Measurements from ENCODE around the gene CSHL1.
"Not testable (repeated sequence)": the region's sequence is repeated elsewhere in the genome, so short reads cannot be mapped to it uniquely, and the experiment has no call there.

CSHL1 gene

GRCh38 chr17:63881935-63882601 is 29.0 kb downstream of the CSHL1 start, which contains the start of gene GH2:
Gene GH2 (minus strand): TSS chr17:63881944. CDS start chr17:63881801, 143 bp downstream.
- DNase-seq = peak; percentile 12 to 36 (median 25)

- not testable (repeated sequence) for DNase-seq
Measured at GRCh38 chr17:63881337-63881736, 29.7 kb downstream of the CSHL1 start.

GRCh38 chr17:63880706-63881105 is 30.4 kb downstream of the CSHL1 start:
- no peak for DNase-seq

- not testable (repeated sequence) for DNase-seq
Measured at GRCh38 chr17:63878413-63878812, 32.6 kb downstream of the CSHL1 start.

- not testable (repeated sequence) for DNase-seq
Measured at GRCh38 chr17:63874693-63875092, 36.4 kb downstream of the CSHL1 start.

- not testable (repeated sequence) for DNase-seq
Measured at GRCh38 chr17:63874061-63874626, 36.9 kb downstream of the CSHL1 start.

GRCh38 chr17:63873577-63873976 is 37.5 kb downstream of the CSHL1 start, which contains the start of gene CSH2:
Gene CSH2 (minus strand): TSS chr17:63873677. CDS start chr17:63873614, 63 bp downstream.
- DNase-seq = not testable (repeated sequence)

- DNase-seq = not testable (repeated sequence)
Measured at GRCh38 chr17:63871646-63872365, 39.3 kb downstream of the CSHL1 start.

GRCh38 chr17:63870292-63870665 is 40.8 kb downstream of the CSHL1 start:
- DNase-seq = not testable (repeated sequence)

GRCh38 chr17:63869491-63870291 is 41.4 kb downstream of the CSHL1 start:
- DNase-seq = not testable (repeated sequence)

GRCh38 chr17:63866625-63867024 is 44.4 kb downstream of the CSHL1 start:
- not testable (repeated sequence) for DNase-seq
